Measurements from ENCODE around the gene EIF4E1B.

- TF ChIP-seq CTCF (conservative IDR thresholded peaks at IDR 0.05; ENCODE audit: low read depth, low read length) (no peak), EZH2 (IDR thresholded peaks at IDR 0.05; ENCODE audit: borderline replicate concordance, low read depth, low read length, poor library complexity, severe bottlenecking) (no peak)
Observed at GRCh38 chr5:176627582-176627981, 2.9 kb upstream of the EIF4E1B start.
